ENCODE results near the gene NDOR1.
"Not testable (repeated sequence)": the region's sequence is repeated elsewhere in the genome, so short reads cannot be mapped to it uniquely, and the experiment has no call there.

NDOR1 gene

GRCh38 chr9:137256856-137257255, 51.4 kb downstream of the NDOR1 start:
- Histone ChIP-seq H3K27me3 (ENCODE audit: control insufficient read depth, insufficient read depth, low read length, poor library complexity, severe bottlenecking) (no peaks in the 10 kb centered on the region), H3K9me3 (ENCODE audit: control insufficient read depth, low read length) (no peaks in the 10 kb centered on the region), H3K4me1 (ENCODE audit: control insufficient read depth, insufficient read depth, low read length) (peaks cover 24% of the 10 kb centered on the region), H3K4me3 (ENCODE audit: insufficient read depth, low read depth, low read length) (no peak overlapping the region), H3K27ac (ENCODE audit: insufficient read depth, low read depth, low read length, poor library complexity, severe bottlenecking) (no peak overlapping the region), H3K36me3 (ENCODE audit: control insufficient read depth, insufficient read depth, low read length) (peaks cover 7% of the 10 kb centered on the region)
- WGBS, 2 experiments = 95% methylated on average over 15 of the region's 15 CpGs

GRCh38 chr9:137262173-137262908, 56.8 kb downstream of the NDOR1 start:
- 39 to 44% methylated on average over 13 of the region's 15 CpGs for WGBS, 2 experiments
- H3K4me1 ChIP-seq (ENCODE audit: control insufficient read depth, insufficient read depth, low read length); H3K9me3 ChIP-seq (ENCODE audit: control insufficient read depth, low read length); H3K27ac ChIP-seq (ENCODE audit: insufficient read depth, low read depth, low read length, poor library complexity, severe bottlenecking); H3K27me3 ChIP-seq (ENCODE audit: control insufficient read depth, insufficient read depth, low read length, poor library complexity, severe bottlenecking); H3K4me3 ChIP-seq (ENCODE audit: insufficient read depth, low read depth, low read length): not testable (repeated sequence)
- peaks cover 23% of the 10 kb centered on the region for H3K36me3 ChIP-seq (ENCODE audit: control insufficient read depth, insufficient read depth, low read length)

- Histone ChIP-seq H3K36me3 (ENCODE audit: control insufficient read depth, insufficient read depth, low read length) (peaks cover 26% of the 10 kb centered on the region), H3K4me1 (ENCODE audit: control insufficient read depth, insufficient read depth, low read length) (no peaks in the 10 kb centered on the region), H3K27me3 (ENCODE audit: control insufficient read depth, insufficient read depth, low read length, poor library complexity, severe bottlenecking) (no peaks in the 10 kb centered on the region), H3K4me3 (ENCODE audit: insufficient read depth, low read depth, low read length) (no peak overlapping the region), H3K9me3 (ENCODE audit: control insufficient read depth, low read length) (no peaks in the 10 kb centered on the region), H3K27ac (ENCODE audit: insufficient read depth, low read depth, low read length, poor library complexity, severe bottlenecking) (no peak overlapping the region)
- WGBS, 2 experiments = 92 to 94% methylated on average over 24 of the region's 24 CpGs
These were observed 57.4 kb downstream of the NDOR1 start for GRCh38 chr9:137262909-137263285.

- 85 to 86% methylated on average over 10 of the region's 10 CpGs for WGBS, 2 experiments
- Histone ChIP-seq H3K27me3 (ENCODE audit: control insufficient read depth, insufficient read depth, low read length, poor library complexity, severe bottlenecking) (no peaks in the 10 kb centered on the region), H3K27ac (ENCODE audit: insufficient read depth, low read depth, low read length, poor library complexity, severe bottlenecking) (no peak overlapping the region), H3K36me3 (ENCODE audit: control insufficient read depth, insufficient read depth, low read length) (peaks cover 29% of the 10 kb centered on the region), H3K4me3 (ENCODE audit: insufficient read depth, low read depth, low read length) (no peak overlapping the region), H3K9me3 (ENCODE audit: control insufficient read depth, low read length) (no peaks in the 10 kb centered on the region), H3K4me1 (ENCODE audit: control insufficient read depth, insufficient read depth, low read length) (no peaks in the 10 kb centered on the region)
These were observed 58.0 kb downstream of the NDOR1 start for GRCh38 chr9:137263506-137263905.

GRCh38 chr9:137264067-137264466, 58.6 kb downstream of the NDOR1 start:
- Histone ChIP-seq H3K9me3 (ENCODE audit: control insufficient read depth, low read length) (no peaks in the 10 kb centered on the region), H3K27ac (ENCODE audit: insufficient read depth, low read depth, low read length, poor library complexity, severe bottlenecking) (no peak overlapping the region), H3K27me3 (ENCODE audit: control insufficient read depth, insufficient read depth, low read length, poor library complexity, severe bottlenecking) (no peaks in the 10 kb centered on the region), H3K4me1 (ENCODE audit: control insufficient read depth, insufficient read depth, low read length) (no peaks in the 10 kb centered on the region), H3K4me3 (ENCODE audit: insufficient read depth, low read depth, low read length) (no peak overlapping the region), H3K36me3 (ENCODE audit: control insufficient read depth, insufficient read depth, low read length) (peaks cover 27% of the 10 kb centered on the region)
- 95 to 96% methylated on average over 22 of the region's 22 CpGs for WGBS, 2 experiments

- H3K27me3 ChIP-seq (ENCODE audit: control insufficient read depth, insufficient read depth, low read length, poor library complexity, severe bottlenecking) = no peaks in the 10 kb centered on the region
- H3K9me3 ChIP-seq (ENCODE audit: control insufficient read depth, low read length) = no peaks in the 10 kb centered on the region
- H3K36me3 ChIP-seq (ENCODE audit: control insufficient read depth, insufficient read depth, low read length) = peaks cover 26% of the 10 kb centered on the region
- 92 to 93% methylated on average over 29 of the region's 29 CpGs for WGBS, 2 experiments
- no peak overlapping the region for H3K4me3 ChIP-seq (ENCODE audit: insufficient read depth, low read depth, low read length)
- no peak overlapping the region for H3K27ac ChIP-seq (ENCODE audit: insufficient read depth, low read depth, low read length, poor library complexity, severe bottlenecking)
- no peaks in the 10 kb centered on the region for H3K4me1 ChIP-seq (ENCODE audit: control insufficient read depth, insufficient read depth, low read length)
These were observed 60.1 kb downstream of the NDOR1 start for GRCh38 chr9:137265496-137266161.

GRCh38 chr9:137266162-137266527, 60.6 kb downstream of the NDOR1 start:
- WGBS, 2 experiments = 97% methylated on average over 15 of the region's 15 CpGs
- H3K4me1 ChIP-seq (ENCODE audit: control insufficient read depth, insufficient read depth, low read length) = no peaks in the 10 kb centered on the region
- H3K36me3 ChIP-seq (ENCODE audit: control insufficient read depth, insufficient read depth, low read length) = peaks cover 26% of the 10 kb centered on the region

More at GRCh38 chr9:137266162-137266527, 60.6 kb downstream of the NDOR1 start:
- Histone ChIP-seq H3K4me3 (ENCODE audit: insufficient read depth, low read depth, low read length) (no peak overlapping the region), H3K27ac (ENCODE audit: insufficient read depth, low read depth, low read length, poor library complexity, severe bottlenecking) (no peak overlapping the region), H3K27me3 (ENCODE audit: control insufficient read depth, insufficient read depth, low read length, poor library complexity, severe bottlenecking) (no peaks in the 10 kb centered on the region), H3K9me3 (ENCODE audit: control insufficient read depth, low read length) (no peaks in the 10 kb centered on the region)
